Endothelial cell (in vitro differentiated cells): ENCODE data around the gene MESD. TPM values are rescaled to one million over a fixed set of nuclear protein-coding genes. Genes with fewer than 3 reads are reported as not detected.

Experiments used
- DNase-seq: peaks from one replicate; pipeline ENCODE4 v3.0.0; 2021; ENCODE audit warnings: low spot score
- H3K27ac Mint-ChIP-seq: one replicate; pipeline ENCODE4 v1.8.0; 2021; ENCODE audit warnings: mixed read lengths, inconsistent platforms; ENCODE audit not compliant: unreplicated experiment
- H3K27me3 Mint-ChIP-seq: one replicate; pipeline ENCODE4 v1.8.0; 2021; ENCODE audit warnings: mild to moderate bottlenecking, moderate library complexity, mixed read lengths, inconsistent platforms; ENCODE audit not compliant: unreplicated experiment
- H3K36me3 Mint-ChIP-seq: one replicate; pipeline ENCODE4 v1.8.0; 2021; ENCODE audit warnings: mild to moderate bottlenecking, low read depth, mixed read lengths, inconsistent platforms; ENCODE audit not compliant: unreplicated experiment
- H3K4me1 Mint-ChIP-seq: one replicate; pipeline ENCODE4 v1.8.0; 2021; ENCODE audit warnings: mild to moderate bottlenecking, mixed read lengths, inconsistent platforms; ENCODE audit not compliant: unreplicated experiment
- H3K4me3 Mint-ChIP-seq: one replicate; pipeline ENCODE4 v1.8.0; 2021; ENCODE audit warnings: mild to moderate bottlenecking, mixed read lengths, inconsistent platforms; ENCODE audit not compliant: unreplicated experiment
- H3K9me3 Mint-ChIP-seq: one replicate; pipeline ENCODE4 v1.8.0; 2021; ENCODE audit warnings: mixed read lengths, inconsistent platforms; ENCODE audit not compliant: unreplicated experiment
- CTCF ChIP-seq: fragments of 200-600 bp; sonication (generic); IDR thresholded peaks from one replicate; pipeline ENCODE4 v1.5.0; 2021; ENCODE audit warnings: antibody characterized with exemption; ENCODE audit not compliant: unreplicated experiment
- total RNA-seq: library from RNA; stranded (reverse); fragmentation: NEBNext Ultra II Directional; extraction: Animal tissue kit (Norgen Biotek cat#: 25700); gene quantifications from one replicate; pipeline ENCODE4 v1.2.1, GENCODE V29; 2021; ENCODE audit not compliant: unreplicated experiment

Gene MESD
- total RNA-seq, 1 donor from 2014 or later: 35.7 TPM

- H3K27ac Mint-ChIP-seq: no peak overlapping the region
- no peaks in the 10 kb centered on the region for H3K9me3 Mint-ChIP-seq
- TF ChIP-seq CTCF: no peak
- DNase-seq: no peak
- peaks cover 14% of the 10 kb centered on the region for H3K4me1 Mint-ChIP-seq
- no peaks in the 10 kb centered on the region for H3K36me3 Mint-ChIP-seq
- no peak overlapping the region for H3K4me3 Mint-ChIP-seq
- H3K27me3 Mint-ChIP-seq: peaks cover 3% of the 10 kb centered on the region
Observed at GRCh38 chr15:80931191-80931590, 58.4 kb downstream of the MESD start.

- H3K9me3 Mint-ChIP-seq: no peaks in the 10 kb centered on the region
- H3K27me3 Mint-ChIP-seq: peaks cover 3% of the 10 kb centered on the region
- DNase-seq: no peak
- no peaks in the 10 kb centered on the region for H3K36me3 Mint-ChIP-seq
- H3K27ac Mint-ChIP-seq: no peak overlapping the region
- TF ChIP-seq CTCF: no peak
- peaks cover 6% of the 10 kb centered on the region for H3K4me1 Mint-ChIP-seq
- no peak overlapping the region for H3K4me3 Mint-ChIP-seq
Observed at GRCh38 chr15:80929689-80930088, 59.9 kb downstream of the MESD start.

- no peak for DNase-seq
- no peaks in the 10 kb centered on the region for H3K9me3 Mint-ChIP-seq
- peaks cover 3% of the 10 kb centered on the region for H3K27me3 Mint-ChIP-seq
- no peaks in the 10 kb centered on the region for H3K36me3 Mint-ChIP-seq
- TF ChIP-seq CTCF: no peak
- H3K4me1 Mint-ChIP-seq: peaks cover under 1% of the 10 kb centered on the region
- no peak overlapping the region for H3K4me3 Mint-ChIP-seq
- H3K27ac Mint-ChIP-seq: no peak overlapping the region
Observed at GRCh38 chr15:80929225-80929624, 60.4 kb downstream of the MESD start.

GRCh38 chr15:80926126-80926525, 63.5 kb downstream of the MESD start:
- Mint-ChIP-seq H3K27me3 (peaks cover 4% of the 10 kb centered on the region), H3K27ac (no peak overlapping the region), H3K9me3 (no peaks in the 10 kb centered on the region), H3K4me3 (no peak overlapping the region), H3K36me3 (no peaks in the 10 kb centered on the region), H3K4me1 (peaks cover 3% of the 10 kb centered on the region)
- no peak for TF ChIP-seq CTCF
- no peak for DNase-seq

- H3K9me3 Mint-ChIP-seq: no peaks in the 10 kb centered on the region
- peaks cover 3% of the 10 kb centered on the region for H3K4me1 Mint-ChIP-seq
- no peak for DNase-seq
Observed at GRCh38 chr15:80925597-80926059, 64.0 kb downstream of the MESD start.

More at GRCh38 chr15:80925597-80926059, 64.0 kb downstream of the MESD start:
- no peak overlapping the region for H3K4me3 Mint-ChIP-seq
- H3K36me3 Mint-ChIP-seq: no peaks in the 10 kb centered on the region
- H3K27me3 Mint-ChIP-seq: peaks cover 4% of the 10 kb centered on the region
- H3K27ac Mint-ChIP-seq: no peak overlapping the region
- TF ChIP-seq CTCF: no peak
